Mesenchymal stem cell (in vitro differentiated cells and primary cell): ENCODE results near the gene ESPN.
"Not testable (repeated sequence)": the region's sequence is repeated elsewhere in the genome, so short reads cannot be mapped to it uniquely, and the experiment has no call there.

ENCODE experiments used
- DNase-seq: peaks from one replicate; pipeline ENCODE4 v3.0.0-alpha.2; 2013
- H2AFZ ChIP-seq: one replicate; pipeline ENCODE4 v1.6.1; 2013; ENCODE audit warnings: low read depth, mild to moderate bottlenecking, control low read depth, inconsistent platforms, low read length, moderate library complexity
- H2AK5ac ChIP-seq: 2 replicates; pipeline ENCODE4 v1.6.1; 2013; ENCODE audit warnings: low read length, moderate library complexity, mild to moderate bottlenecking, inconsistent platforms; ENCODE audit not compliant: severe bottlenecking
- H2BK120ac ChIP-seq: one replicate; pipeline ENCODE4 v1.6.1; 2013; ENCODE audit warnings: low read depth, mild to moderate bottlenecking, inconsistent platforms, low read length, moderate library complexity
- H2BK12ac ChIP-seq, 2 experiments: one replicate each; pipeline ENCODE4 v1.6.1; 2013; ENCODE audit warnings: inconsistent platforms in 2 of 2, low read length in 2 of 2, mild to moderate bottlenecking in 2 of 2, moderate library complexity in 2 of 2, control low read depth in 1 of 2
- H2BK15ac ChIP-seq: one replicate; pipeline ENCODE4 v1.6.1; 2013; ENCODE audit warnings: mild to moderate bottlenecking, low read depth, inconsistent platforms; ENCODE audit not compliant: poor library complexity, severe bottlenecking
- H2BK5ac ChIP-seq: 2 replicates; pipeline ENCODE4 v1.6.1; 2013; ENCODE audit warnings: low read depth, mild to moderate bottlenecking, low read length, control low read depth, inconsistent platforms; ENCODE audit not compliant: poor library complexity, severe bottlenecking
- H3K14ac ChIP-seq, 2 experiments: one replicate each; pipeline ENCODE4 v1.6.1; 2013; ENCODE audit warnings: inconsistent platforms in 2 of 2, low read length in 2 of 2, control low read depth in 1 of 2, mild to moderate bottlenecking in 1 of 2, moderate library complexity in 1 of 2
- H3K18ac ChIP-seq, 2 experiments: one replicate each; pipeline ENCODE4 v1.6.1; 2013; ENCODE audit warnings: inconsistent platforms in 2 of 2, low read length in 2 of 2, control low read depth in 1 of 2, low read depth in 1 of 2, mild to moderate bottlenecking in 1 of 2
- H3K23ac ChIP-seq, 2 experiments: one replicate each; pipeline ENCODE4 v1.6.1; 2013; ENCODE audit warnings: inconsistent platforms in 2 of 2, low read length in 2 of 2, mild to moderate bottlenecking in 2 of 2, moderate library complexity in 2 of 2, control low read depth in 1 of 2
- H3K27ac ChIP-seq: 2 replicates; pipeline ENCODE4 v1.5.1; 2013; ENCODE audit warnings: mild to moderate bottlenecking, moderate library complexity, low read length, control low read depth, inconsistent platforms; ENCODE audit not compliant: poor library complexity, severe bottlenecking
- H3K27me3 ChIP-seq, 2 experiments: 2 replicates each; pipeline versions ENCODE4 v1.6.1 to v1.7.0; 2013; ENCODE audit warnings: low read length in 2 of 2, mild to moderate bottlenecking in 2 of 2, moderate library complexity in 2 of 2, control low read depth in 1 of 2, inconsistent platforms in 1 of 2; ENCODE audit not compliant: control insufficient read depth in 1 of 2, insufficient read depth in 1 of 2
- H3K36me3 ChIP-seq, 2 experiments: 2 replicates each; pipeline versions ENCODE4 v1.6.1 to v1.7.0; 2013; ENCODE audit warnings: low read length in 2 of 2, control low read depth in 1 of 2, inconsistent platforms in 1 of 2, low read depth in 1 of 2, mild to moderate bottlenecking in 1 of 2; ENCODE audit not compliant: insufficient read depth in 2 of 2, control insufficient read depth in 1 of 2
- H3K4ac ChIP-seq, 2 experiments: one replicate each; pipeline ENCODE4 v1.6.1; 2013; ENCODE audit warnings: inconsistent platforms in 2 of 2, low read length in 2 of 2, mild to moderate bottlenecking in 2 of 2, moderate library complexity in 2 of 2, control low read depth in 1 of 2, low read depth in 1 of 2
- H3K4me1 ChIP-seq: 2 replicates; pipeline ENCODE4 v1.6.1; 2013; ENCODE audit warnings: low read depth, low read length, control low read depth; ENCODE audit not compliant: control insufficient read depth, insufficient read depth
- H3K4me2 ChIP-seq: 2 replicates; pipeline ENCODE4 v1.6.1; 2013; ENCODE audit warnings: low read length, mild to moderate bottlenecking, inconsistent platforms; ENCODE audit not compliant: poor library complexity, severe bottlenecking
- H3K4me3 ChIP-seq, 2 experiments: 2 replicates each; pipeline versions ENCODE4 v1.5.1 to v1.7.0; 2013; ENCODE audit warnings: low read length in 2 of 2, mild to moderate bottlenecking in 2 of 2, control low read depth in 1 of 2, low read depth in 1 of 2; ENCODE audit not compliant: insufficient read depth in 1 of 2
- H3K79me1 ChIP-seq: replicated peaks from 2 replicates; pipeline ENCODE4 v1.6.1; 2013; ENCODE audit warnings: mild to moderate bottlenecking, control low read depth, low read length, inconsistent platforms; ENCODE audit not compliant: poor library complexity, severe bottlenecking
- H3K9ac ChIP-seq: 2 replicates; pipeline ENCODE4 v1.7.0; 2013; ENCODE audit warnings: mild to moderate bottlenecking, low read length, moderate library complexity
- H3K9me3 ChIP-seq: 2 replicates; pipeline ENCODE4 v1.7.0; 2013; ENCODE audit warnings: mild to moderate bottlenecking, low read length; ENCODE audit not compliant: control insufficient read depth
- H4K8ac ChIP-seq: one replicate; pipeline ENCODE4 v1.6.1; 2013; ENCODE audit warnings: inconsistent platforms, mild to moderate bottlenecking, low read length, moderate library complexity
- H4K91ac ChIP-seq: one replicate; pipeline ENCODE4 v1.6.1; 2013; ENCODE audit warnings: mild to moderate bottlenecking, low read length, inconsistent platforms
- WGBS: methylation state at CpG from one replicate; pipeline ENCODE4 v1.1.7; 2013; ENCODE audit warnings: mixed read lengths; 5-methylcytosine and 5-hydroxymethylcytosine counted together

ESPN gene

GRCh38 chr1:6435547-6435946 lies 11.0 kb downstream of the ESPN start:
- Histone ChIP-seq H2BK12ac (no peak overlapping the region), H3K18ac (no peak overlapping the region), H3K14ac (no peak overlapping the region), H3K4me1 (peaks cover 20% of the 10 kb centered on the region), H3K9me3 (no peaks in the 10 kb centered on the region), H3K27ac (no peak overlapping the region), H3K4ac (no peak overlapping the region), H3K27me3 (peaks cover 39 to 53% of the 10 kb centered on the region in 2 experiments), H2BK120ac (no peak overlapping the region), H2BK15ac (no peak overlapping the region), H4K8ac (no peak overlapping the region), H3K4me3 (no peak overlapping the region), H4K91ac (no peak overlapping the region), H3K9ac (no peak overlapping the region), H3K4me2 (no peak overlapping the region), H2AFZ (no peak overlapping the region), H3K23ac (no peak overlapping the region), H2BK5ac (no peak overlapping the region), H3K36me3 (no peaks in the 10 kb centered on the region), H3K79me1 (no peaks in the 10 kb centered on the region), H2AK5ac (no peak overlapping the region)
- 75% methylated on average over 3 of the region's 3 CpGs for WGBS
- DNase-seq: no peak

DNA sequence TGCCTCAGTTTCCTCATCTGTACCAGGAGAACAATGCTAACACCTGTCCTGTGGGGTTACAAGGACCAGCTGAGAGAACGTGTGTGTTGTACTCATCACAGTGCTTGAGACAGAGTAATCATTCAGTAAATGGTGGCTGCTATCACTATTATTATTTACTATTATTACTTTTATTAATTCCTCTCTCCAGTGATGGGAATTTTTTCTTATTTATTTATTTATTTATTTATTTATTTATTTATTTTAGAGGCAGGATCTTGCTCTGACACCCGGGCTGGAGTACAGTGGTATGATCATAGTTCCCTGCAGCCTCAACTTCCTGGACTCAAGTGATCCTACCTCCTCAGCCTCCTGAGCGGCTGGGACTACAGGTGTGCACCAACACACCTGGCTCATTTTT lies 11.7 kb downstream of the ESPN start:
- H3K14ac ChIP-seq, H3K23ac ChIP-seq, H3K4ac ChIP-seq, H3K4me3 ChIP-seq, H2BK5ac ChIP-seq, H3K79me1 ChIP-seq, H3K4me2 ChIP-seq, H3K9ac ChIP-seq, H3K36me3 ChIP-seq, H2BK12ac ChIP-seq, H3K18ac ChIP-seq, H3K27ac ChIP-seq, H2AFZ ChIP-seq, H2AK5ac ChIP-seq, H2BK15ac ChIP-seq, H2BK120ac ChIP-seq, H3K9me3 ChIP-seq, DNase-seq, H4K91ac ChIP-seq, H4K8ac ChIP-seq: not testable (repeated sequence)
- 100% methylated on average over 2 of the region's 3 CpGs for WGBS
- peaks cover 22% of the 10 kb centered on the region for H3K4me1 ChIP-seq
- H3K27me3 ChIP-seq: peaks cover 37 to 53% of the 10 kb centered on the region in 2 experiments

DNA sequence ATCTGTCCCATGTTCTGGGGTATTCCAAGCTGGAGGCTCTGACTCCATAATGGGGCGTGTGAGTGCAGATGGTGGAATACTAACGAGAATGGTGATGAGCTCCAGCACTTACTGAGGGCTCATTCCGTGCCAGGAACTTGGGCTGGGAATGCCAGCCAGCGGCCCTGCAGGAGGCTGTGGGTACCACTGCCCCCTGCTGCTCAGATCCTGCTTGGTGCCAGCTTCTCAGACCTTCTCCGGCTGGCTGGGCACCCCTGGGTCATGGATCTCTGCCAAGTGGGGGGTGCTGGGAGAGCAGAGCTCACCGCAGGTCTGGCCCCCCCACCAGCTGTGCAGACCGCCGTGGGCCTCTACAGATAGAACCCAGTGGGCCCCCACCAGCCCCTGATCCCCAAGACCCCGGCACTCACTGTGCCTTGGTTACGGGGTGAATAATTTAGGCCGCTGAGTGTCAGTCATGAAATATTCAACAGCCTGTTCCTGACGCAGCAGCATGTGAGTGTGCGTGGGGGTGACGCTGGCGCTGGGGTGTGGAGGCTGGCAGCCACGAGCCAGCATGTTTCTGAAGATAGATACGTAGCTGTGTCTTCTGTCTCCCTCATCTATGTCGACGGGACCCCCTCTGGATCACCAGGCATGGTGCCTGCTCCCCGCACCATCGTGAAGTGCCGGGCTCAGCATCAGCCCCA lies 12.6 kb downstream of the ESPN start:
- H2BK120ac ChIP-seq, H3K4me3 ChIP-seq, H3K27ac ChIP-seq, H3K9me3 ChIP-seq, H3K9ac ChIP-seq, H2BK15ac ChIP-seq, H3K4me2 ChIP-seq, H4K91ac ChIP-seq, H3K79me1 ChIP-seq, H2AFZ ChIP-seq, DNase-seq, H3K36me3 ChIP-seq, H4K8ac ChIP-seq, H2BK5ac ChIP-seq, H3K14ac ChIP-seq, H3K18ac ChIP-seq, H2AK5ac ChIP-seq, H2BK12ac ChIP-seq, H3K23ac ChIP-seq, H3K4ac ChIP-seq: not testable (repeated sequence)
- Histone ChIP-seq H3K4me1 (peaks cover 21% of the 10 kb centered on the region), H3K27me3 (peaks cover 41 to 57% of the 10 kb centered on the region in 2 experiments)
- WGBS: 81% methylated on average over 22 of the region's 22 CpGs

DNA sequence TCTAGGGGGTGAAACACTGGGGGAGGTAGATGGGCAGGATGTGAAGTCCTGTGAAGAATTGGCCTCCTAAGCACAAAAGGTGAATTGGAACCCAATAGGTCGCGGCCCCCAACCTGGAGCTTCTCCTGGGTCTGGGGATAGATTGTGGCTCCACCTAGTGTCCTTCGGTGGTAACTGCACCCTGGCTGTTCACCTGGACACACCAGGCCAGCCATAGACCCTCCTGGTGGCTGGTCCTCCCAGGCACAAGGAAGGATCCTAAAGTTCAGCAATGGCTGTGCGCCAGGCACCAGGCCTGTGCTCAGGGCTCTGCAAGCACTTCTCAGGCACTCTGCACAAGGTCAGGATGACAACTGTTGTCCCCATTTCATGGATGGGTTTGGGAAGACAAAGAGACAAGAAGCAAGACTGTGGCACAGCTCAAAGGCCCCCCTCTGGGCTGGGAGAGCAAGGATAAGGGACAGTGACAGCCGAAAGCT lies 13.5 kb downstream of the ESPN start:
- no peak overlapping the region for H3K23ac ChIP-seq
- no peak overlapping the region for H3K14ac ChIP-seq
- no peak overlapping the region for H4K8ac ChIP-seq
- H2AK5ac ChIP-seq: no peak overlapping the region
- H3K27ac ChIP-seq: no peak overlapping the region
- H3K9me3 ChIP-seq: no peaks in the 10 kb centered on the region
- no peaks in the 10 kb centered on the region for H3K79me1 ChIP-seq
- no peaks in the 10 kb centered on the region for H3K36me3 ChIP-seq
- H2BK5ac ChIP-seq: no peak overlapping the region
- no peak overlapping the region for H3K9ac ChIP-seq
- WGBS: under 1% methylated on average over 5 of the region's 5 CpGs
- H3K4me1 ChIP-seq: peaks cover 20% of the 10 kb centered on the region
- peak; percentile 60 for DNase-seq
- H3K18ac ChIP-seq: no peak overlapping the region
- no peak overlapping the region for H2BK120ac ChIP-seq
- no peak overlapping the region for H2BK12ac ChIP-seq
- H3K4me2 ChIP-seq: no peak overlapping the region
- peaks cover 37 to 54% of the 10 kb centered on the region in 2 experiments for H3K27me3 ChIP-seq
- H2BK15ac ChIP-seq: no peak overlapping the region
- no peak overlapping the region for H3K4ac ChIP-seq
- H2AFZ ChIP-seq: no peak overlapping the region
- no peak overlapping the region for H3K4me3 ChIP-seq
- H4K91ac ChIP-seq: no peak overlapping the region
